Activated CD8-positive, alpha-beta memory T cell treated with anti-CD3 and anti-CD28 coated beads, Interleukin-2, amount 50 U/mL, for 4 hours (primary cell): ENCODE data around the gene DNAJC1.

Experiments used
- DNase-seq: peaks from one replicate; pipeline ENCODE4 v3.0.0-alpha.2; 2020

Gene DNAJC1

DNA sequence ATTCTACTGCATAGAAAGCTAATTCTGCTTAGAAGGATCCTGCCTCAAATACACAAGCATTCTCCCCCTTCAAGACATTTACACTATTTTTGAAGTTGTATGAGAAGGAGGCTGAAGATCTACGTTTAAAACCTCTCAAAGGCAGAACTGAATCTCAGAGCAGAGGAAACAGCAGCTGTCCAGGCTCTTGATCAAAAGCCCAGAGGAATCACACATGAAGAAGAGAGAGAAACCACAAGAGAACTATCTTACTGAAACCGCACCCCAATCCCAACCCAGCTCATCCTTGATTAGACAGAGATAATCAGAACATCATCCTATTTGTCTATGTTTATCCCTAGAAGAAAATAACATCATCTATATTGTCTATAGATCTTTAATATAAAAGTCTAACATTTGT, 2.2 kb upstream of the DNAJC1 start:
- no peak for DNase-seq

GRCh38 chr10:22003964-22004281, 393 bp upstream of the DNAJC1 start:
- DNase-seq: no peak

GRCh38 chr10:22002591-22003176, 846 bp downstream of the DNAJC1 start:
- DNase-seq: no peak

DNA sequence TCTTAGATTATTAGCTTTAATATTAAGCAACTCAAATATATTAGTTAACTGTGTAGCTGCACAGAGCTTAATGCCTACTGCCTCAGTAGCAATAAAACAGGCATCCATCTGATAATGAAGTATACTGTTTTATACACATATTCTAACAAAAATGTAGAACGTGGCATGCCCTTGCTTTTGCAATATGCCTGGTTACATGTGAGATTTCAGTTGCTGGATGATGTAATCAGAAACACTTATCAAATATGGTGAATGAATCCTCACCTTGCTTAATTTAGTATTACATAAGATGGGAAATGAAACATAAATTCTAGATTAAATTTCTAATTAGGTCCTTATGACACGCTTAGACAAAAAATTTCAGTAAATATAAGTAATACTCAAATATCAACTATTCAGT, 8.0 kb downstream of the DNAJC1 start:
- DNase-seq: no peak

- no peak for DNase-seq
Measured at GRCh38 chr10:21993360-21994001, 10.0 kb downstream of the DNAJC1 start.

- DNase-seq: no peak
Measured at GRCh38 chr10:21991785-21992184, 11.7 kb downstream of the DNAJC1 start.

DNA sequence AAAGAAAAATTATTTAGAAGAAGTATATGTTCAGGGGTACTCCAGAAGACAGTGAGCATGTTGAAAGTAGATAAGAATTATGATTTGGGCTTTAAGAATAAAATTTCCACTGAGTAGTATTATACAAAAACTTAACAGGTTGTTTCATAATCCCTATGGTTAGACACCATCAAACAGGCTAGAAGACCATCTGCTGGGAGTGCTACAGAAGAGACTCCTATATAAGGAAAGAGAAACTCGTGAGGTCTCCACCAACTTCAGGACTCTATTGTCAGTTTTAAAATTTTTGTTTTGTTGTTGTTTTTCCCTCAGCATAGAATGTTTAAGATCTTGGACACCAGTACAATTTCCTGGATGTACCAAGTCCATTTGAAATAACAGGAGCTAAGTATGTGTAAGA, 13.1 kb downstream of the DNAJC1 start:
- DNase-seq: no peak

GRCh38 chr10:21989453-21990154, 13.9 kb downstream of the DNAJC1 start:
- no peak for DNase-seq

GRCh38 chr10:21985541-21985940, 18.0 kb downstream of the DNAJC1 start:
- DNase-seq: no peak

GRCh38 chr10:21981118-21981517, 22.4 kb downstream of the DNAJC1 start:
- no peak for DNase-seq

DNA sequence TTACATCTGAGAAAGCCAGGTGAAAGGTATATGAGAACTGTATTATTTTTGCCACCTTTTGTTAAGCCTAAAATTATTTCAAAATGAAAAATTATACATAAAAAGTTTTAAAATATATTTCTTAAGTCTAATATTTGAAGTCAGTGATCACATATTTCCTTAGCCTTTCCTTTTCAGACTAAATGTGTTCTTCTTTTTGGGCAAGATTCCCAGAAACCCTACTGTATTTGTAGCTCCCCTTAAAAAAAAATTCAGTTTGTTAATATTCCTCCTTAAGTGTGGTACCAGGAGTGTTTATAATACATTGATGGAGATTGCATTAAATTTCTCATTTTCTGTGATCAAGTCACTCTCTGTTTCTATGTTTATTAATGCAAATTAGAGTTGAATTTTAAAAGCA, 22.8 kb downstream of the DNAJC1 start:
- DNase-seq: no peak

DNA sequence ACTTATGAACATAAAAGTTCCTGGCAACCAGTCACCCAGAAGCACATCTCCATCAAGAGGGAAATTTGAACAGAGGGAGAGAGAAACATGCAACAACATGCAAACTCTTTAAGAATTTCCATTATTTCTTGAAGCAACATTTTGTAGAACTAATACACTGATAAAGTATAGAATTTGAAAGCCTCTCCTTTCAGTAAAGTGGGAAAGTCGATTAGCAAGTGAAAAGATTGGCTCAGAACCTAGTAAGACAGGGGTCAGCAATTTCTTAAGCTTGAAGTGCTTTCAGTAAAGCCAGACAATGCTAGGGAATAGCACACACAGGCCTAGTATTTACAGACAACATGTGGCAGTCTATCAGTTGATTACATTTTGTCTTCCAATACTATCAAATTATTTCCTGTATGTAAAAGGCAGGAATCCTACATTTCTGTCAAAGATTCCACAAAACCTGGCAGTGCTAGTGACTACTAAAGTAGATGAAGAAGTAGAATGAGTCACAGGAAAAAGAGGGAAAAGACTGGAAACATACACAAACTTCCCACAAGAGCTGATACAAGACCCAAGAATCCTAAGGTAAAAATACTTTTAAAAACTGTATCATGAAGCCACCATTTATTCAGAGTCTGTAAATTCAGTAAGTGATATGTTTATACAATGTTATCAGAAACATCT, 25.2 kb downstream of the DNAJC1 start:
- no peak for DNase-seq

DNA sequence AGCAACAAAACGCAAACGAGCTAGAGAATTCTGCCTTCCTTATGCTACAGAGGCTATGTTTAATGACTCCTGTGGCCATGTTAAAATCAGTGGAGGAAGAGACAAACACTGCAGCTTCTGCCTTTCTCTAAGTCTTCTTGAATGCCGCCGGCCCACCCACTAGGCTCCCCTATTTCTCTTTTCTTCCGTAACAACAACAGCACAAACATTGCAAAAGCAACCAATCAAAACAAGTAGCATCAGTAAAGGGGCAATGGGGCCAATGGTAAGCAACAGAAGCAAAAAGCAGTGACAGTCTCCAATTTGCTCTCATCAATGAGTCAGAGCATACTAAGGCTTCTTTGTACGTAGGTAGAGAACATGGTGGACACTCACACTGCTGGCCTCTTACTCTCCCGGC, 26.8 kb downstream of the DNAJC1 start:
- no peak for DNase-seq

DNA sequence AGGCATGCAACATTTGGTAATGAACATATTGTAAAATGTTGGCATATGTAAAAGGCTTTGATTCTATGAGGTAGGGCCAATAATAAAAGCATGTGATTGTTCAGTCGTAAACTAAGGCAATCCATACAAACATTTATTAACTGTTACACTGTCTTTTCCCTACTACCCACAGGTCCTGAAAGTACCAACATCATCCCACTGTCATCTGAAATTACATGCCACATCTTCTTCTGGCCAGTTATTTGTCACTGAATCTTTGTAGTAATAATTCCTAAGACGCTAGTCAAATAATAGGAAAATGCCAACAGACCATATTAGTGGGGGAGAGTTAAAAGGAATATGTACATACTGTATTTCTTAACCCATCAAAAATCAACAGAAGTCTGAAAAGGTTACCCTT, 27.2 kb downstream of the DNAJC1 start:
- DNase-seq: no peak

GRCh38 chr10:21975378-21975990, 28.0 kb downstream of the DNAJC1 start:
- no peak for DNase-seq

DNA sequence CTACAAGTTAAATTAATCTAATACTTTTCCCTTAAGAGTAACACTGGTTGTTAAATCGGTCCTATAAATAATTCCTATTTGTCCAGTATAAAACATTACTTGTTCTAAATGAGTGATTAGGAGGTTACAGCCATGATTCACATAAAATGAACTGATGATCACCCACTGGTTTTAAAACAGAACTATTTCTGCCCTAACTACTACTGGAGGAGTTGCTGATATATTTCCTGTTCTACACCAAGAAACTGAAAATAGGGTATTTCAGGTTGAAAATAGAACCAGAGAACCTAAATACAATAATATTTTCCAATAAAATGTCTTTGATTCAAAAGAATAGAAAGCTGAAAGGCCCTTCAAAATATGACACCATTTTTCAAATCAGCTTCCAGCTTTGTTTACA, 30.9 kb downstream of the DNAJC1 start:
- DNase-seq: no peak

DNA sequence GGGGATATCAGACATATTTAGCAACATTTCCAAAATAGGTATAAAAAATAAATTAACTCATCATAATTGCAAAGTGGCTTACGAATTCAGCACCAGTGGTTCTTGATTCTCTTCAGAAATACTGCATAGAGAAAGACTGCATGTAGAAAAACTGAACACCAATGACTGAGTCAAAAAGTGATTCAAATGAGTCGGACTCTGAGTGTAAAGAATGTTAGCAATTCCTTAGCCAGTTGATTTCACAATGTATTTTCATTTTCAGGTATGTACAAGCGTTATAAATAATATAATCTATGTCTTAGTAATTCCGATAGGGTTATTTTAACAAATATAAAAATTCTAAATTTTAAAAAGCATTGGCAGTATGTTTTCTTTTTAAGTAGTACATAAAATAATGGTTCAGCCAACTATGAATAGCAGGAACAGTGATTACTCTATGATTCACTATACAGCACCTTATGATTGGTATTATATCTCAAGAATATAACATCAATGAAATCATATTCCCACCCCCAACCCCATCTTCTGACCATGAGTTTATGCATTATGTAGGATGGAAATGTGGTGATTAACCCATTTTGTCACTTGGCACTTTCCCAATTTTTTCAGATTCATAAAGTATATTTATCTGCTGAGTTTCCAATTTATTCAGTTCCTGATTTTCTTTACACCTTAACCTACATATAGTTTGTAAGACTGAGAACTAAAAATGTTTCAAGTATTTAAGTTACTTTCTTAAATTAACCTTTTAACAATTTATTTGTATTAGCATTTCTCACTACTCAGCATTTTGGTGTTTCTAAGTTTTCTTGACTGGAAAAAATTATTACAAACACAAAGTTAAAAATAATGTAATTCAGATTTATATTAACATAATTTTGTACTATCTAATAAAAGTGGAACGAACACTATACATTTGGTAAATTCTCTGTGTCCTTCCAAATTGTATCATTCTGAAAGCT, 33.9 kb downstream of the DNAJC1 start:
- DNase-seq: no peak

DNA sequence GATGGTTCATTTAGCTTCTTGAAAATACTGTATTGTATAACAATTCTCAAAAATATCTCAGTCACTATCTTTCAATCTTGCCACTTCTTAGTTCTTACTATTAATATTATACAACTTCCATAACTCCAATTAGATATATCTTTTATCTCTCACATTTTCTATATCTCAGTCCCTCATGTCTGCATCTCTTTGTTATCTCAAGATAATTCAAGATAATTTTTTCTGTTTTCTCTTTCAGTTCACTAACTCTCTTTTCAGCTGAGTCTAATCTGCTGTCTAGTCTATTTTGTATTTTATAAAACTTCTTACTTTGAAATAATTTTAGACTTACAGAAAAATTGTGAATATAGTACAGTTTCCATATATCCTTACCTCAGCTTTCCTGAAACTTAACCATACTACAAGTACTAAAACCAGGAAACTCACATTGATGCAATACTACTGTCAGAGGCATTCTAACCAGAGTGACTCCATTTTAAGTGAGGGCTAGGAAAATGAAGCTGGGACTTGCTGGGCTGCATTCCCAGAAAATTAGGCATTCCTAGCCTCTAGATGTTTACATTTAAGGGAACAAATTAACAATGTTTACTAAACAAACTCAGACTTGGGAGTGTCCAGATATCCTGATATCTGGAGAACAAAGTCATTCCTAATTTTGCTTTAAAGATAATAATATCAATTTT, 38.4 kb downstream of the DNAJC1 start:
- DNase-seq: no peak

DNA sequence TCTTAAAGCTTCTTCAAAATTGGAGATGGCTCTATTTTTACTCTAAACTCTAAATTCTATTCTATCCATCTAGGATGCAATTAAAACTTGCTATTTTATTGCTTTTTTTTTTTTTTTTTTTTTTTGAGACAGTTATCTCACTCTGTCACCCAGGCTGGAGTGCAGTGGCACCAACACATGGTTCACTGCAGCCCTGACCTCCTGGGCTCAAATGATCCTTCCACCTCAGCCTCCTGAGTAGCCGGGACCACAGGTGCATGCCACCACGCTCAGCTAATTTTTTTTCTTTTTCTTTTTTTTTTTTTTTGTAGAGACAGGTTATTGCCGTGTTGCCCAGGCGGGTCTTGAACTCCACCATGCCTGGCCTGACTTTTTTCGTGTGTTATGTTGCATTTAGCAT, 41.2 kb downstream of the DNAJC1 start:
- no peak for DNase-seq

DNA sequence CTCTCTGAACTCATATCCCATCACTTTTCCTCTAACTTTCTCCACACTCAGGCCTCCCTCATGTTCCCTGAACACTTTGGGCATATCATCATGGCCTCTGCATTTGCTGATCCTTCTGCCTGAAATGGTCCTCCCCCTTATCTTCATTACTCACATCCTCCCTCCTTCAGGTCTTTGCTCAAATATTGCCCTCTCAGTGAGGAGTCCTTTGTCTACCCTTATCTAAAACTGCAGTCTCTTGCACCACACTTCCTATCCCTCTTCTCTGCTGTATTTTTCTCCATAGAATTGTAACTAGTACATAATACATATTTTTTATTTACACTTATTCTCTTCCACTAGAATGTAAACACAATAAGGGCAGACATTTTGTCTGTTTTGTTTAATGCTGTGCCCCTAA, 41.7 kb downstream of the DNAJC1 start:
- no peak for DNase-seq

- no peak for DNase-seq
Measured at GRCh38 chr10:21959998-21960397, 43.5 kb downstream of the DNAJC1 start.

DNA sequence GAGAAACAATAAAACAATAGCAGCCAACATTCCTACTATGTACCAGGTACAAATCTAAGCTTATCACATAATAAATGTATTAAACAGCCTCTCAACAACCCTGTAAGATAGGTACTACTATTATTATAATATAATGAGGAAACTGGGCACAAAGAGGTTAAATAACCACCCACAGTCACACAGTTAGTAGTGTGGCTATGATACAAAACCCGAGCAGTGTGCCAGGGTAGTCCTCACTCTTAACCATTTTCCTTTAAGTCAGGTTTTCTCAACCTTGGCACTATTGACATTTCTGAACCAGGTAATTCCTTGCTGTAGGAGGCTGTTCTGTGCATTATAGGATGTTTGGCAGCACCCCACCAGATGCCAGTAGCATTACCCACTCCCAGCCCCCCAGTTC, 48.8 kb downstream of the DNAJC1 start:
- no peak for DNase-seq
